GM10847 (cell line): ENCODE measurements around the gene ACER3.

Experiments used
- POLR2A ChIP-seq: IDR thresholded peaks from 2 replicates; pipeline ENCODE4 v1.6.1; 2011; ENCODE audit not compliant: insufficient read length; ENCODE audit errors: extremely low read depth

The ACER3 gene

GRCh38 chr11:76891793-76892192 lies 31.1 kb downstream of the ACER3 start:
- TF ChIP-seq POLR2A: no peak

DNA sequence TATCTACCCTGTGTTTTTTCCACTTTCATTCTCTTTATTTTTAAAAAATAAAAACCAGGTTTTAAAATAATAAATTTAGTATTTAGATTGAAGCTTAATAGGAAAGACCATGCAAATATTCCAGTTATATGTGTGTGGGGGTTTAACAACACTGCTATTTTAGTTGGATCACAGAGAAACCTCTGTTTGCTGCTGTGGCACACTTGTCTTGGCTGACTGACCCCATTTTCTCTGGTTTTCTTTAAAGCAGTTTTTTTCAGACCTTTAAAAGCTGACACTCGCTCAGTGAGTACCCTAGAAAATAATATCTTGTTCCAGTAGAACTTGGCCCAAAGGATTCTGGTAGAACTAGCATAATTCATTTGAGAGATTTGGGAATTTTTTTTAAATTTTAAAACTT lies 31.6 kb downstream of the ACER3 start:
- no peak for TF ChIP-seq POLR2A

- no peak for TF ChIP-seq POLR2A
Observed at GRCh38 chr11:76897233-76897632, 36.5 kb downstream of the ACER3 start.

DNA sequence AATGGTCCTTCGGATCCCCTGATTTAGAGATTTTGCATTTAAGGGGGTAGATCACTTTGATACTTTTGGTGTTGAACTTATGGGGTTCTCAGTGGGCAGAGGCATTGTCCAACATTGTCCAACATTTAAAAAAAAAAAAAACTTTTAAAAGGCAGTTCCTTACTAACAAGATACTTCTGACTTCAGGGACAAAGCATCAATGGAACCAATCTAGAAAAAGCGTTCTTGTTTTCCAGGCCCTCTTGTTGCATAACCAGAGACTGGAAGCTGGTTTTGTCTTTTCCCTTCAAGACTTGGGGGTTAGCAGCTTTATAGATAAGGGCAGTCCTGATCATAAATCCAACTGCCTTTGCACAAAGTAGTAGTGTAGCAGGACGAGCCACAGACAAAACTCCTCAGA lies 40.4 kb downstream of the ACER3 start:
- TF ChIP-seq POLR2A: no peak

DNA sequence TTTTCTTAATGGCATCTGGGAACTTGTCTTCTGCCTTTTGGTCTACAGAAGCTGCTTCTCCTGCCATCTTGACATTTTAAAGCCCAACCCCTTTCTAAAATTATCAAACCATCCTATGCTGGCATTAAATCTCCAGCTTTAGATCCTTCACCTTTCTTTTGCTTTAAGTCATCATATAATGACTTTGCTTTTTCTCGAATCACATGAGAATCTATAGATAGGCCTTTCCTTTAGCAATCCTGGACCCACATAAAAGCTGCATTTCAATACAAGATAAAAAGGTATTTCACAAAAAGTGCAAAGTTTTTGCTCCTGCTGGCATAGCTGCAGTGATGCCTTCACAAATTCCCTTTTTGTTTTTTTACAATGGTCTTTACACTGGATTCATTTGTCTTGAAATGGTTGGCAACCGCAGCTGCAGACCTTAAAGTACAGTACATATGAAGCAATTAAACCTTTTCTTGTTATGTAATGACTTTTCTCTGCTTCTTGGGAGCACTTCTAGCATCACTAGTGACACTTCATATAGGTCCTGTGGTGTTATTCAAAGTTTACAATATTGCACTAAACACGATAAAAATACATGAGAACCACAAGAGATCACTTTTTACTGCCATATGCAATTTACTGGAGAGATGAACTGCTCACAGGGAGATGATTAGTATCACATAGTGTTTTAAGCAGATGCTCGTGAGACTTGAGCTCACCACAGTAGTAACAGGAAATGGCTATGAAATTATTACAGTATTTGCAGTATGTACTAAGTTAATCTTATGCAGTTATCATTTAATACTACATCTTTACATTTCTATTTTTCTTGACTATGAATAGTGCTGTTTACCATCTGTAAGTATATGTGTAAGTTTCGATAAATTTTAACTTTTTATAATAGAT lies 41.6 kb downstream of the ACER3 start:
- no peak for TF ChIP-seq POLR2A

DNA sequence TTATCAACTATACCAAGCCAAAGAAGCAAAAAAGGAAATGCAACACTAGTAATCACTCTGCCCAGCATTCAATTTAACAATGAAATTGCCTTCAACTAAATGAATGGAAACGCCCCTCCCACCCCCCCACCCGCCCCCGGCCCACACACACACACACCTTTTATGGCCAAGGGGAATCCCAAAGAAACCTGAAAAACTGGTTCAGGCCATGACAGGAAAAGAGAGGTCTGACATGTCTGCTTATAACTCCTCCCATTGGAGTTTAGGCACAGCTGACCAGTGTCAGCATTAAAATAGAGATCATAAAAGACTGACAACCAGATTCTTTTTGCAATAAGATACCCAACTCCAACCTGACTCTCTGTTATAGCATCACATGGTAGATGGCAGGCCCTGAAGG lies 42.6 kb downstream of the ACER3 start:
- TF ChIP-seq POLR2A: no peak

DNA sequence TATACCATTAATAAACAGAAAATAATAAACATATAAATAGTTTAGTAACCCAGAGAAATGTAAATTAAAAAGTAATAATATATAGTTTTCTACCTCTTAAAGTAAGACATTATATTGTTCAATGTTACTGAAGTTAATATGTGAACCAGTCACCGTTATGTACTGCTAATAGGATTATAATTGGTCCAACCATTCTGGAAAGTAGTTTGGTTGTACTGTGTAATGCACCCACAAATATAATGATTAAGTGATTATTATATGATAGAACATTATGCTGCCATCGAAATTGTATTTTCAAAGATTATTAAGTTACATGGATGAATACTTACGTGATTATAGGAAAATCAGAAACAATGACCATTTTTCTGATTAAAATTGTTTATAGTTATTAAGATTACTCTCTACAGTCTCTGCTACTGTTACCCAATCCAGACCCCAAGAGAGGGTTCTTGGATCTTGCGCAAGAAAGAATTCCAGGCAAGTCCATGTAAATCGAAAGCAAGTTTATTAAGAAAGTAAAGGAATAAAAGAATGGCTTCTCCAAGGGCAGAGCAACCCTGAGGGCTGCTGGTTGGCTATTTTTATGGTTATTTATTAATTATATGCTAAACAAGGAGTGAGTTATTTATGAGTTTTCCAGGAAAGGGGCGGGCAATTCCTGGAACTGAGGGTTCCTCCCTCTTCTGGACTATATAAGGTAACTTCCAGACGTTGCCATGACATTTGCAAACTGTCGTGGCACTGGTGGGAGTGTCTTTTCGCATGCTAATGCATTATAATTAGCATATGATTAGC lies 50.1 kb downstream of the ACER3 start:
- no peak for TF ChIP-seq POLR2A

GRCh38 chr11:76911415-76911808 lies 50.7 kb downstream of the ACER3 start:
- no peak for TF ChIP-seq POLR2A

- TF ChIP-seq POLR2A: no peak
Observed at GRCh38 chr11:76916712-76917111, 56.0 kb downstream of the ACER3 start.

GRCh38 chr11:76918941-76919386 lies 58.2 kb downstream of the ACER3 start:
- TF ChIP-seq POLR2A: no peak

DNA sequence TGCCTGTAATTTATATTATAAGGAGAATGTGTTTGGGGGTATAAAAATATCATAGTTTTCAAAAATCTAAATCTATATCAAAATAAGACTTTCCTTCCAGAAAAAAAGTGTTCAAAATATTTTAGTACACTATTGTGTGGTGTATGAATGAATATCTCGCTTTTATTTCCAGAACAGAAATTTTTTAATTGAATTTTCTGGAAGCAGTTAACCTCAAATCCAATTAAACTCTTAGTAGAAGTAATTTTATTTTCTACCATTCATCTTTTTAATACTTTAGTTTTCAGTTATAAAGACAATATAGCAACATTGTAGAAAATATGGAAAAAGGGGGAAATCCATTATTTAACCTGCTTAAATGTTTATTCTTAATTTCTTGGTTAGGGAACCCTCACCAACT lies 58.7 kb downstream of the ACER3 start:
- TF ChIP-seq POLR2A: no peak

DNA sequence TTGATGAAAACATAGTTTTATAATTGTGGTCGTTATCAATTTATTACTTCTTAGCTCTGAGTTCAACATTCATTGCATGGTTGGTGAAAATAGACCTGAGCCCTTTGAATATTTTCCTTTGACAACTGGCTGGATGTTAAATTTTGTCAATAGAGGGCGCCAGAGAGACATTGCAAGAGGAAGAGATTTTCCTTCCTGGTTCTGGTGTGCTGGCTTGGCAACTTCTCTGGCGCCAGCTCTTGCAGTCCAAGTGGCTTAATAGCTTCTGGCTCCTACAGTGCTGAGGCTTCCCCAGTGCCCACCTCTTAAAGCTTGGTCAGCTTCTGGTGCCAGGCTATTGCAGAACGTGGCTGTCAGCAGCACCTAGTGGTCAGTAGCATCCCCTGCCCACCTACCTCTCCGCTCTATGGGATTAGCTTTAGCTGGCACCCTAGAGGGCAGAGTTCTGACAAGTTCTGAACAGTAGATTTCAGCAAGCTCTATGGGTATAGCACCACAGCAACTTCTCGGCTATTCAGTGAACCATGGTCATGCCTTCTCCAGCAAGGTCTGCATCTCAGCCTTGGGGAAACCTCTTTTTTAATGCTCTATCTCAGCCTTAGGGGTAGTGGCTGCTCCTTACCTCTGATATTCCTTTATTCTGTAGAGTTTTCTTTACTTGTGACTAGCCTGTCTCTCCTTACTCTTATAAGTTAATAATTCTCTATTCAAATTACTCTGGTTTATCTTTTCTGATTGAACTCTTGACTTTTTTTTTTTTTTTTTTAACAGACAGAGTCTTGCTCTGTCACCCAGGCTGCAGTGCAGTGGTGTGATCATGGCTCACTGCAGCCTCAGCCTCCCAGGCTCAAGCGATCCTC lies 59.4 kb downstream of the ACER3 start:
- TF ChIP-seq POLR2A: no peak

- no peak for TF ChIP-seq POLR2A
Observed at GRCh38 chr11:76927160-76927559, 66.4 kb downstream of the ACER3 start.

- TF ChIP-seq POLR2A: no peak
Observed at GRCh38 chr11:76935042-76935441, 74.3 kb downstream of the ACER3 start.

DNA sequence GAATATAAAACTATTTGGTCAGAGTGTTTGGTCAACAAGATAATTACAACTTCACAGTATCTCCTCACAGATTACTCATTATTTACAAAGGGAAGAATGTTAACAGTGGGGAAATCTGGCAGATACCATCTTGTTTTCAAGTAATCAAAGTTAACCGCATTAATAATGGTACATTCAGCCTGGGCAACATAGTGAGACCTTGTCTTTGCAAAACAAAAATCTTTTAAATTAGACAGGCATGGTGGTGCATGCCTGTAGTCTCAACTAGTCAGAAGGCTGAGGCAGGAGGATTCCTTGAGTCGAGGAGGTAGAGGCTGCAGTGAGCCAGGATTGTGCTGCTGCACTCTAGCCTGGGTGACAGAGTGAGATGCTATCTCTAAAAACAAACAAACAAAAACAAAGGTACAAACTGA lies 78.5 kb downstream of the ACER3 start:
- no peak for TF ChIP-seq POLR2A
